BLaER1 treated with 17β-estradiol and CSF1 and Interleukin-3, amounts not matched to agents 10 nM and 100 nM (cell line): Measurements from ENCODE around the gene SMC6.

Source experiments
- H3K27ac ChIP-seq, 11 experiments: shearing (Covaris generic); formaldehyde crosslinking; 2 replicates each; pipeline ENCODE4 v1.8.1; 2022
- H3K27me3 ChIP-seq, 11 experiments: shearing (Covaris generic); formaldehyde crosslinking; 2 replicates each; pipeline ENCODE4 v1.8.1; 2022
- H3K36me3 ChIP-seq, 11 experiments: shearing (Covaris generic); formaldehyde crosslinking; 2 replicates each; pipeline ENCODE4 v1.8.1; 2022
- H3K4me1 ChIP-seq, 10 experiments: shearing (Covaris generic); formaldehyde crosslinking; 2 replicates each; pipeline ENCODE4 v1.8.1; 2022
- H3K4me2 ChIP-seq, 11 experiments: shearing (Covaris generic); formaldehyde crosslinking; 2 replicates each; pipeline ENCODE4 v1.8.1; 2022
- H3K4me3 ChIP-seq, 10 experiments: shearing (Covaris generic); formaldehyde crosslinking; 2 replicates each; pipeline ENCODE4 v1.8.1; 2022
- H3K9ac ChIP-seq, 11 experiments: shearing (Covaris generic); formaldehyde crosslinking; 2 replicates each; pipeline ENCODE4 v1.8.1; 2022
- H3K9me3 ChIP-seq, 11 experiments: shearing (Covaris generic); formaldehyde crosslinking; replicated peaks in 1 of 11; 2 replicates each; pipeline ENCODE4 v1.8.1; 2022
- H4K20me1 ChIP-seq, 11 experiments: shearing (Covaris generic); formaldehyde crosslinking; 2 replicates each; pipeline ENCODE4 v1.8.1; 2022
- Cebpa-rat ChIP-seq, 11 experiments: shearing (Covaris generic); IDR thresholded peaks; 2 replicates each; pipeline ENCODE4 v1.8.1; 2022

SMC6 gene

GRCh38 chr2:17713291-17713690 lies 40.3 kb downstream of the SMC6 start:
- no peak for TF ChIP-seq Cebpa-rat (IDR thresholded peaks at IDR 0.05)
- H3K9ac ChIP-seq, result no peak overlapping the region
- H3K4me2 ChIP-seq, result no peak overlapping the region
- no peaks in the 10 kb centered on the region for H3K9me3 ChIP-seq
- no peak overlapping the region for H3K27ac ChIP-seq
- H3K36me3 ChIP-seq, result peaks cover 88 to 100% (median 97%) of the 10 kb centered on the region in 11 experiments
- H3K27me3 ChIP-seq, result no peaks in the 10 kb centered on the region
- no peak overlapping the region for H3K4me3 ChIP-seq
- no peaks in the 10 kb centered on the region for H3K4me1 ChIP-seq
- H4K20me1 ChIP-seq, result peaks cover 0 to 72% (median 9%) of the 10 kb centered on the region in 11 experiments; a peak in 11 of 22 replicates

GRCh38 chr2:17710547-17711248 lies 42.9 kb downstream of the SMC6 start:
- H4K20me1 ChIP-seq, result peaks cover 0 to 71% (median 9%) of the 10 kb centered on the region in 11 experiments; a peak in 11 of 22 replicates
- TF ChIP-seq Cebpa-rat (IDR thresholded peaks at IDR 0.05), result no peak
- H3K9me3 ChIP-seq, result no peaks in the 10 kb centered on the region
- no peaks in the 10 kb centered on the region for H3K4me1 ChIP-seq
- H3K36me3 ChIP-seq, result peaks cover 85 to 100% (median 96%) of the 10 kb centered on the region in 11 experiments
- H3K4me2 ChIP-seq, result no peak overlapping the region
- H3K27ac ChIP-seq, result no peak overlapping the region
- H3K9ac ChIP-seq, result no peak overlapping the region
- H3K27me3 ChIP-seq, result no peaks in the 10 kb centered on the region
- H3K4me3 ChIP-seq, result no peak overlapping the region

GRCh38 chr2:17709897-17710296 lies 43.7 kb downstream of the SMC6 start:
- Histone ChIP-seq H3K27ac (no peak overlapping the region), H3K27me3 (no peaks in the 10 kb centered on the region), H4K20me1 (peaks cover 0 to 76% (median 9%) of the 10 kb centered on the region in 11 experiments; a peak in 11 of 22 replicates), H3K4me3 (no peak overlapping the region), H3K9ac (no peak overlapping the region), H3K4me2 (no peak overlapping the region), H3K9me3 (peaks cover 0 to 2% (median 0%) of the 10 kb centered on the region in 11 experiments; a peak in 1 of 22 replicates), H3K4me1 (no peaks in the 10 kb centered on the region), H3K36me3 (peaks cover 84 to 100% (median 97%) of the 10 kb centered on the region in 11 experiments)
- no peak for TF ChIP-seq Cebpa-rat (IDR thresholded peaks at IDR 0.05)

GRCh38 chr2:17708501-17708900 lies 45.1 kb downstream of the SMC6 start:
- Histone ChIP-seq H3K4me1 (no peaks in the 10 kb centered on the region), H3K27ac (no peak overlapping the region), H3K4me2 (no peak overlapping the region), H3K27me3 (no peaks in the 10 kb centered on the region), H4K20me1 (peaks cover 0 to 79% (median 9%) of the 10 kb centered on the region in 11 experiments; a peak in 11 of 22 replicates), H3K9ac (no peak overlapping the region), H3K9me3 (peaks cover 0 to 4% (median 0%) of the 10 kb centered on the region in 11 experiments; a peak in 2 of 22 replicates), H3K36me3 (peaks cover 84 to 100% (median 95%) of the 10 kb centered on the region in 11 experiments), H3K4me3 (no peak overlapping the region)
- TF ChIP-seq Cebpa-rat (IDR thresholded peaks at IDR 0.05), result no peak

GRCh38 chr2:17706845-17707244 lies 46.8 kb downstream of the SMC6 start:
- Histone ChIP-seq H3K4me2 (no peak overlapping the region), H3K36me3 (peaks cover 83 to 100% (median 95%) of the 10 kb centered on the region in 11 experiments), H3K9ac (no peak overlapping the region), H3K27ac (no peak overlapping the region), H4K20me1 (peaks cover 0 to 69% (median 9%) of the 10 kb centered on the region in 11 experiments; a peak in 11 of 22 replicates), H3K4me1 (no peaks in the 10 kb centered on the region), H3K27me3 (no peaks in the 10 kb centered on the region), H3K9me3 (peaks cover 0 to 14% (median 0%) of the 10 kb centered on the region in 11 experiments; a peak in 5 of 22 replicates), H3K4me3 (no peak overlapping the region)
- TF ChIP-seq Cebpa-rat (IDR thresholded peaks at IDR 0.05), result no peak

- no peaks in the 10 kb centered on the region for H3K27me3 ChIP-seq
- peaks cover 0 to 56% (median 13%) of the 10 kb centered on the region in 11 experiments; a peak in 10 of 22 replicates for H4K20me1 ChIP-seq
- peaks cover 82 to 92% (median 85%) of the 10 kb centered on the region in 11 experiments for H3K36me3 ChIP-seq
- no peak for TF ChIP-seq Cebpa-rat (IDR thresholded peaks at IDR 0.05)
- no peak overlapping the region for H3K9ac ChIP-seq
- H3K4me1 ChIP-seq, result no peaks in the 10 kb centered on the region
- peaks cover 4 to 15% (median 13%) of the 10 kb centered on the region in 11 experiments; a peak in 21 of 22 replicates for H3K9me3 ChIP-seq
- H3K4me2 ChIP-seq, result no peak overlapping the region
- no peak overlapping the region for H3K27ac ChIP-seq
- H3K4me3 ChIP-seq, result no peak overlapping the region
These were observed 62.8 kb downstream of the SMC6 start for GRCh38 chr2:17690776-17691175.

GRCh38 chr2:17689010-17689409 lies 64.6 kb downstream of the SMC6 start:
- peaks cover 4 to 13% (median 12%) of the 10 kb centered on the region in 11 experiments; a peak in 21 of 22 replicates for H3K9me3 ChIP-seq
- no peak for TF ChIP-seq Cebpa-rat (IDR thresholded peaks at IDR 0.05)
- peaks cover 74 to 92% (median 80%) of the 10 kb centered on the region in 11 experiments for H3K36me3 ChIP-seq
- no peak overlapping the region for H3K27ac ChIP-seq
- H3K9ac ChIP-seq, result no peak overlapping the region
- no peak overlapping the region for H3K4me2 ChIP-seq
- no peak overlapping the region for H3K4me3 ChIP-seq
- no peaks in the 10 kb centered on the region for H3K27me3 ChIP-seq
- H3K4me1 ChIP-seq, result no peaks in the 10 kb centered on the region
- peaks cover 0 to 64% (median 13%) of the 10 kb centered on the region in 11 experiments; a peak in 11 of 22 replicates for H4K20me1 ChIP-seq

GRCh38 chr2:17688600-17688999 lies 65.0 kb downstream of the SMC6 start:
- Histone ChIP-seq H3K27ac (no peak overlapping the region), H3K36me3 (peaks cover 74 to 92% (median 80%) of the 10 kb centered on the region in 11 experiments)
- no peak for TF ChIP-seq Cebpa-rat (IDR thresholded peaks at IDR 0.05)

GRCh38 chr2:17683981-17684380 lies 69.6 kb downstream of the SMC6 start:
- Histone ChIP-seq H3K27ac (no peak overlapping the region), H3K9ac (no peak overlapping the region), H3K4me2 (no peak overlapping the region), H4K20me1 (peaks cover 0 to 78% (median 9%) of the 10 kb centered on the region in 11 experiments; a peak in 11 of 22 replicates), H3K27me3 (no peaks in the 10 kb centered on the region), H3K36me3 (peaks cover 90 to 100% (median 93%) of the 10 kb centered on the region in 11 experiments), H3K9me3 (no peaks in the 10 kb centered on the region), H3K4me3 (no peak overlapping the region), H3K4me1 (no peaks in the 10 kb centered on the region)
- no peak for TF ChIP-seq Cebpa-rat (IDR thresholded peaks at IDR 0.05)

More at GRCh38 chr2:17688600-17688999, 65.0 kb downstream of the SMC6 start:
- Histone ChIP-seq H3K4me1 (no peaks in the 10 kb centered on the region), H3K4me2 (no peak overlapping the region), H3K4me3 (no peak overlapping the region), H4K20me1 (peaks cover 0 to 68% (median 13%) of the 10 kb centered on the region in 11 experiments; a peak in 11 of 22 replicates), H3K9ac (no peak overlapping the region), H3K9me3 (peaks cover 2 to 9% (median 8%) of the 10 kb centered on the region in 11 experiments; a peak in 21 of 22 replicates), H3K27me3 (no peaks in the 10 kb centered on the region)
